HG02763 (cell line): ENCODE data around the gene SDK1.

Experiments
- ATAC-seq: cut with Tn5 transposase; IDR thresholded peaks from one replicate; pipeline ENCODE4 v1.9.1; 2021; ENCODE audit warnings: mild to moderate bottlenecking, moderate library complexity; ENCODE audit not compliant: unreplicated experiment

The SDK1 gene

GRCh38 chr7:4163565-4164203 lies 862.6 kb downstream of the SDK1 start:
- ATAC-seq = no peak

- ATAC-seq = no peak
Observed at GRCh38 chr7:4164556-4164955, 863.5 kb downstream of the SDK1 start.

- ATAC-seq = no peak
Observed at GRCh38 chr7:4166340-4166739, 865.3 kb downstream of the SDK1 start.

GRCh38 chr7:4166807-4167206 lies 865.8 kb downstream of the SDK1 start:
- ATAC-seq = no peak

GRCh38 chr7:4167385-4167910 lies 866.4 kb downstream of the SDK1 start:
- no peak for ATAC-seq

GRCh38 chr7:4168041-4168440 lies 867.0 kb downstream of the SDK1 start:
- ATAC-seq = no peak

- ATAC-seq = no peak
Observed at GRCh38 chr7:4168541-4168940, 867.5 kb downstream of the SDK1 start.

GRCh38 chr7:4169455-4169854 lies 868.4 kb downstream of the SDK1 start:
- ATAC-seq = no peak

GRCh38 chr7:4170997-4171786 lies 870.1 kb downstream of the SDK1 start:
- no peak for ATAC-seq

- no peak for ATAC-seq
Observed at GRCh38 chr7:4172883-4173282, 871.8 kb downstream of the SDK1 start.

GRCh38 chr7:4173615-4174014 lies 872.6 kb downstream of the SDK1 start:
- ATAC-seq = no peak

GRCh38 chr7:4174016-4174415 lies 873.0 kb downstream of the SDK1 start:
- no peak for ATAC-seq

GRCh38 chr7:4174451-4174850 lies 873.4 kb downstream of the SDK1 start:
- no peak for ATAC-seq

GRCh38 chr7:4174884-4175283 lies 873.8 kb downstream of the SDK1 start:
- no peak for ATAC-seq

- ATAC-seq = no peak
Observed at GRCh38 chr7:4175346-4175973, 874.4 kb downstream of the SDK1 start.

- no peak for ATAC-seq
Observed at GRCh38 chr7:4177001-4177400, 875.9 kb downstream of the SDK1 start.

- no peak for ATAC-seq
Observed at GRCh38 chr7:4178416-4178815, 877.4 kb downstream of the SDK1 start.

GRCh38 chr7:4178916-4179687 lies 878.0 kb downstream of the SDK1 start:
- no peak for ATAC-seq

GRCh38 chr7:4179688-4180380 lies 878.8 kb downstream of the SDK1 start:
- ATAC-seq = no peak

- ATAC-seq = no peak
Observed at GRCh38 chr7:4181446-4181845, 880.4 kb downstream of the SDK1 start.
